Dedifferentiated amniotic fluid mesenchymal stem cell (primary cell): ENCODE data around the gene UBFD1.
"Not testable (repeated sequence)": the region's sequence is repeated elsewhere in the genome, so short reads cannot be mapped to it uniquely, and the experiment has no call there.

Experiments
- DNase-seq: peaks from one replicate; pipeline ENCODE4 v3.0.0-alpha.2; 2016; ENCODE audit errors: extremely low spot score

Gene UBFD1

GRCh38 chr16:23556881-23557778 is at the start of gene UBFD1, which contains the start of gene EARS2:
Gene UBFD1 (plus strand): TSS chr16:23557727. CDS start chr16:23557743, 16 bp downstream.
Gene EARS2 (minus strand): TSS chr16:23557350. CDS start chr16:23557343, 7 bp downstream.
- DNase-seq: peak; percentile 98

GRCh38 chr16:23508589-23509440 is 48.7 kb upstream of the UBFD1 start:
- DNase-seq: peak; percentile 16

- no peak for DNase-seq
Observed at GRCh38 chr16:23509441-23509754, 48.1 kb upstream of the UBFD1 start.

- DNase-seq: no peak
Observed at GRCh38 chr16:23509782-23510163, 47.8 kb upstream of the UBFD1 start.

- peak; percentile 46 for DNase-seq
Observed at GRCh38 chr16:23510164-23510914, 47.2 kb upstream of the UBFD1 start, which contains the start of gene GGA2. Gene GGA2 (minus strand): TSS chr16:23510494. CDS start chr16:23510411, 83 bp downstream.

- not testable (repeated sequence) for DNase-seq
Observed at GRCh38 chr16:23510915-23511270, 46.6 kb upstream of the UBFD1 start.

- no peak for DNase-seq
Observed at GRCh38 chr16:23511731-23512130, 45.8 kb upstream of the UBFD1 start.

GRCh38 chr16:23512168-23512695 is 45.3 kb upstream of the UBFD1 start:
- DNase-seq: no peak

- no peak for DNase-seq
Observed at GRCh38 chr16:23514381-23515152, 43.0 kb upstream of the UBFD1 start.

- no peak for DNase-seq
Observed at GRCh38 chr16:23515881-23516280, 41.6 kb upstream of the UBFD1 start.

GRCh38 chr16:23516366-23517137 is 41.0 kb upstream of the UBFD1 start:
- DNase-seq: no peak

GRCh38 chr16:23518435-23518891 is 39.1 kb upstream of the UBFD1 start:
- DNase-seq: no peak

GRCh38 chr16:23519282-23519681 is 38.2 kb upstream of the UBFD1 start:
- DNase-seq: no peak

- no peak for DNase-seq
Observed at GRCh38 chr16:23520500-23520899, 37.0 kb upstream of the UBFD1 start.

- DNase-seq: no peak
Observed at GRCh38 chr16:23521037-23521743, 36.3 kb upstream of the UBFD1 start.

GRCh38 chr16:23521965-23522364 is 35.6 kb upstream of the UBFD1 start:
- no peak for DNase-seq

- no peak for DNase-seq
Observed at GRCh38 chr16:23523321-23523720, 34.2 kb upstream of the UBFD1 start.

GRCh38 chr16:23523876-23524385 is 33.6 kb upstream of the UBFD1 start:
- DNase-seq: no peak

GRCh38 chr16:23524886-23525285 is 32.6 kb upstream of the UBFD1 start:
- DNase-seq: no peak
